ENCODE results near the gene TRPV6. TPM values are rescaled to one million over a fixed set of nuclear protein-coding genes. Genes with fewer than 3 reads are reported as not detected.

Gene TRPV6
- total RNA-seq, 2 donors from 2014 or later: not detected

GRCh38 chr7:142872106-142872675 is 13.4 kb downstream of the TRPV6 start:
- DNase-seq (ENCODE audit: low spot score): no peak
- intact Hi-C loops (cut with DNase I): no loop called here

GRCh38 chr7:142871260-142872105 is 14.1 kb downstream of the TRPV6 start:
- intact Hi-C loops (cut with DNase I): no loop called here
- DNase-seq (ENCODE audit: low spot score): no peak

DNA sequence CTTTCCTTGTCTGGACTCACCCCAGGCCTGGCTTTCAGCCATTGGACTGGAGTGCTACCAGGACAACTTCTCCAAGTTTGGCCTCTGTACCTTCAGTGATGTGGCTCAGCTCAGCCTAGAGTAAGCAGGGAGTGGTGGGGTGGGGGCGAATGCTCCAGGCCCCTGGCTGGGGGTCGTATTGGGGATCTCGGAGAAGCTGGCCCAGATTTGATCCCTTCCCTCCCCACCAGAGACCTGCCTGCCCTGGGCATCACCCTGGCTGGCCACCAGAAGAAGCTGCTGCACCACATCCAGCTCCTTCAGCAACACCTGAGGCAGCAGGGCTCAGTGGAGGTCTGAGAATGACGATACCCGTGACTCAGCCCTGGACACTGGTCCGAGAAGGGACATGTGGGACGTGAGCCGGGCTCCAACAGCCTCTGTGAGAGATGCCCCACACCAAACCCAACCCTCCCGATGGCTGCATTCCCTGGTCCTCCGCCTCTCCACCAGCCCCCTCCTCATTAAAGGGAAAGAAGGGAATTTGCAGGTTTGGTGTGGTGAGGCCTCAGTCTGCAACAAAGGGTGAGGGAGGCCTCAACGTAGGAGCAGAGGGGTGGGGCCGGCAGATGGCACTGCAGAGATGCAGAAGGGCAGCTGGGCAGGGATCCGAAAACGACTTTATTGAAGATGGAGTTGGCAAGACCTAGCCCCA is 14.8 kb downstream of the TRPV6 start:
- intact Hi-C loops (cut with DNase I): no loop called here
- peak; percentile 48 for DNase-seq (ENCODE audit: low spot score)

- intact Hi-C loops (cut with DNase I): no loop called here
- no peak for DNase-seq (ENCODE audit: low spot score)
Observed at GRCh38 chr7:142870147-142870559, 15.4 kb downstream of the TRPV6 start.

DNA sequence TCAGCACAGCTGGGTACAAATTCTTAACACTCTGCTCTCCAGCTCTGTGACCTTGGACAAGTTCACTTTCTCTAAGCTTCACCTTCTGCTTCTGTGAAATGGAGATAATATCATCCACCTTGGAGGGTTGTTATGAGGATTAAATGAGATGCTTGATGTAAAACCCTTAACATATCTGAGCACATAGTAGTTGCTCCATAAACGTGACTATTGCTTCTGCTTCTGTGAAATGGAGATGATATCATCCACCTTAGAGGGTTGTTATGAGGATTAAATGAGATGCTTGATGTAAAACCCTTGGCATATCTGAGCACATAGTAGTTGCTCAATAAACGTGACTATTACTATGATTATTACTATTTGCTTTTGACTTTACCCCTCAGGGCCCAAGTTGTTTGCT is 16.1 kb downstream of the TRPV6 start:
- no peak for DNase-seq (ENCODE audit: low spot score)
- intact Hi-C loops (cut with DNase I): loop anchor here in 1 of 2 donors (5.0 to 10.0 kb wide), 2 partner anchors 125 to 987 kb away; no protein-coding TSS in a partner anchor

DNA sequence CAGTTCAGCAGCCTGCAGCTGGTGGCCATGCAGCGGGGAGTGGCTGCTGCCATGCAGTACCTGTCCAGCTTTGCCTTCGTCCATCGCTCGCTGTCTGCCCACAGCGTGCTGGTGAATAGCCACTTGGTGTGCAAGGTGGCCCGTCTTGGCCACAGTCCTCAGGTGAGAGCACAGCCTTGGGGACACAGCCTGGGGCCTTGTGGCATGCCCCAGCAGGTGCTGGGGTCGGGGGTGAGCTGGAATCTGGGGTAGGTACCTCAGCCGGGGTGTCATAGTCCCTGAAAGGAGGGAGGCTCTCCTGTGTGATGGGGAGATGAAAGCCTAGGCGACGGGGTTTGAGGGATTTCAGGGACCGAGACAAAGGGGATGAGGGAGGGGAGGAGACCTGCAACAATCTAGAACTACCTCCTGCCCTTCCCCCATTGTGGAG is 16.5 kb downstream of the TRPV6 start:
- no peak for DNase-seq (ENCODE audit: low spot score)
- intact Hi-C loops (cut with DNase I): loop anchor here in 1 of 2 donors (5.0 to 10.0 kb wide), 2 partner anchors 126 to 987 kb away; no protein-coding TSS in a partner anchor

- DNase-seq (ENCODE audit: low spot score): no peak
- intact Hi-C loops (cut with DNase I): loop anchor here in 1 of 2 donors (5.0 to 10.0 kb wide), 2 partner anchors 126 to 986 kb away; no protein-coding TSS in a partner anchor
Observed at GRCh38 chr7:142868188-142868985, 17.2 kb downstream of the TRPV6 start.

- no peak for DNase-seq (ENCODE audit: low spot score)
- intact Hi-C loops (cut with DNase I): loop anchor here in 1 of 2 donors (5.0 to 10.0 kb wide), 2 partner anchors 127 to 985 kb away; no protein-coding TSS in a partner anchor
Observed at GRCh38 chr7:142867398-142868187, 18.0 kb downstream of the TRPV6 start.

DNA sequence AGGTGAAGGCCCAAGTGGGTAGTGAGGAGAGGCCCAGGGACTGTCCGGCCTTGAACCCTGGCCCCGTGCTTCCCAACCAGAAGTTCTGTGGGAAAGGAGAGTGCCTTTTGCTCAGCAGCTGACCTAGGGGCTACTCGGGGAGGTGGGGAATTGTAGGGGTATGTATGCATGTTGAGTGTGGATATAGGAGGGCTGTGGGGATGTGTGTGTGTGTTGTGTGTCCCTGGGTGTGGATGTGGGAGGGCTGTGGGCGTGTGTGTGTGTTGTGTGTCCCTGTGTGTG is 18.5 kb downstream of the TRPV6 start:
- intact Hi-C loops (cut with DNase I): loop anchor here in 1 of 2 donors (5.0 to 10.0 kb wide), 2 partner anchors 128 to 985 kb away; no protein-coding TSS in a partner anchor
- no peak for DNase-seq (ENCODE audit: low spot score)

DNA sequence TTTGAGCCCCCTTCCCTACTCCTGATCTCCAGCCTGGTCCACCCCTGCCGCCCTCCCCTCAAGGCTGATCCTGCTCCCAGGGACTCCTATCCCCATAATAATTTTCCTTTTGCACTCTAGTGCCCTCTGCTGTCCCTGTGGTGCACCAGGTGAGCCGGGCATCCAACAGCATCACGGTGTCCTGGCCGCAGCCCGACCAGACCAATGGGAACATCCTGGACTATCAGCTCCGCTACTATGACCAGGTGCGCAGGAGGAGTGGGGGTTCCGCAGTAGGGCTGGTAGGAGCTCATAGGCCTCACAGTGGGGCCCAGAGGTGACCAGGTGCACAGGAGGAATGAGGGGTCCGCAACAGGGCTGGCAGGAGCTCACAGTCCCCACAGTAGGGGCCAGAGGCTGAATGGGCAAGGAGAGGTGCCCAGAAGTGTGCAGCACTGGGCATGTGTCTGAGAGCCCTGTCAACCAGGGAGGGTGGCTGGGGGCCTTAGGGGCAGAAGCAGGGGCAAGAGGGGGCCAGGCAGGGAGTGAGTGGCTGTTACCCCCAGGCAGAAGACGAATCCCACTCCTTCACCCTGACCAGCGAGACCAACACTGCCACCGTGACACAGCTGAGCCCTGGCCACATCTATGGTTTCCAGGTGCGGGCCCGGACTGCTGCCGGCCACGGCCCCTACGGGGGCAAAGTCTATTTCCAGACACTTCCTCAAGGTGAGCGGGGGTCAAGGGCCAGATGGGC is 19.0 kb downstream of the TRPV6 start:
- no peak for DNase-seq (ENCODE audit: low spot score)
- intact Hi-C loops (cut with DNase I): loop anchor here in 1 of 2 donors (5.0 to 10.0 kb wide), 2 partner anchors 128 to 984 kb away; no protein-coding TSS in a partner anchor

DNA sequence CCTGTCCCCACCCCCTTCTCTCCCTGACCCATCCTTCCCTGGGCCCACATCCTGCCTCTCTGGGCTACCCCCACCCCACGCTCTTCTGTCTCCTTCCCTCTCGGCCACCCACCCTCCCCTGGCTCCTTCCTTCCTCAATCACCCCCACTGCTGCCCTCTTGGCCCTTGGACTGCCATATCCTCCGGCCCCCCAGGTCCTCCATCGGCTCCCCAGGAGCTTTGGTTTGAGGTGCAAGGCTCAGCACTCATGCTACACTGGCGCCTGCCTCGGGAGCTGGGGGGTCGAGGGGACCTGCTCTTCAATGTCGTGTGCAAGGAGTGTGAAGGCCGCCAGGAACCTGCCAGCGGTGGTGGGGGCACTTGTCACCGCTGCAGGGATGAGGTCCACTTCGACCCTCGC is 19.8 kb downstream of the TRPV6 start:
- intact Hi-C loops (cut with DNase I): loop anchor here in 1 of 2 donors (5.0 to 10.0 kb wide), 2 partner anchors 129 to 983 kb away; no protein-coding TSS in a partner anchor
- DNase-seq (ENCODE audit: low spot score): no peak

DNA sequence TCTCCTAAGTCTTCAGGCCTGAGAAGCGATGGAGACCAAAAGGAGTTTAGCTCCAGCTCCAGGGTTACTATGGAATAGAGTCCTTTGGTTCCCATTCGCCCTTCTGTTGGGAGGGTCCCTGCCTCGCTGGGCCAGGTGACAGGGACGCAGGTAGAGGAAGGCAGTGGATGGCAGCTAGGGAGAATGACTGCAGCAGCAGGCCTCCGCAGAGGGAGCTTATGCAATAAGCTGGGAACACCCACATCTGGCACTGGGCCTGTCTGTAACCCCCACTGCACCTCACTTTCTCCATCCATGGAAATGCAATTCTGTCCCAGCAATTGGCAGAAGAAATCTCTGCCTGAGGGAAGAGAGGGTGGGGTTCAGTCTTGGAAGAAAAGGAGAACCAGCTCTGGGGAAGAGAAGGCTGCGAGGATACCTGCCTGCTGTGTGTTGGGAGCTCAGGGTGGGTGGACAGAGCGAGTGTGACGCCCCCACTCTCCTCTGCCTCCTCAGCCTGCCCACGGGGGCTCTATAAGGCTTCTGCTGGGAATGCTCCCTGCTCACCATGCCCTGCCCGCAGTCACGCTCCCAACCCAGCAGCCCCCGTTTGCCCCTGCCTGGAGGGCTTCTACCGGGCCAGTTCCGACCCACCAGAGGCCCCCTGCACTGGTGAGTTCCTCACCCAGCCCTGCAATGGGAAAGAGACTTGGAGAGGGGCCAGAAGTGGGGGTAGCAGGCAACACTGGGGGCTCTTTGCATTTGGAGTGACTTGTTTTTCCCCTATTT is 20.4 kb downstream of the TRPV6 start:
- DNase-seq (ENCODE audit: low spot score): no peak
- intact Hi-C loops (cut with DNase I): loop anchor here in 1 of 2 donors (5.0 to 10.0 kb wide), 2 partner anchors 130 to 983 kb away; no protein-coding TSS in a partner anchor

DNA sequence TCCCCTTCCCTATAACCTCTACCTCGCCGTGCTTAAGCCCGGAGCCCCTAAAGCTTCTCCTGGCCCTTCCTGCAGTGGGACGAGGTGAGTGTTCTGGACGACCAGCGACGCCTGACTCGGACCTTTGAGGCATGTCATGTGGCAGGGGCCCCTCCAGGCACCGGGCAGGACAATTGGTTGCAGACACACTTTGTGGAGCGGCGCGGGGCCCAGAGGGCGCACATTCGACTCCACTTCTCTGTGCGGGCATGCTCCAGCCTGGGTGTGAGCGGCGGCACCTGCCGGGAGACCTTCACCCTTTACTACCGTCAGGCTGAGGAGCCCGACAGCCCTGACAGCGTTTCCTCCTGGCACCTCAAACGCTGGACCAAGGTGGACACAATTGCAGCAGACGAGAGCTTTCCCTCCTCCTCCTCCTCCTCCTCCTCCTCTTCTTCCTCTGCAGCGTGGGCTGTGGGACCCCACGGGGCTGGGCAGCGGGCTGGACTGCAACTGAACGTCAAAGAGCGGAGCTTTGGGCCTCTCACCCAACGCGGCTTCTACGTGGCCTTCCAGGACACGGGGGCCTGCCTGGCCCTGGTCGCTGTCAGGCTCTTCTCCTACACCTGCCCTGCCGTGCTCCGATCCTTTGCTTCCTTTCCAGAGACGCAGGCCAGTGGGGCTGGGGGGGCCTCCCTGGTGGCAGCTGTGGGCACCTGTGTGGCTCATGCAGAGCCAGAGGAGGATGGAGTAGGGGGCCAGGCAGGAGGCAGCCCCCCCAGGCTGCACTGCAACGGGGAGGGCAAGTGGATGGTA is 21.5 kb downstream of the TRPV6 start:
- intact Hi-C loops (cut with DNase I): loop anchor here in 1 of 2 donors (10.0 kb wide), 1 partner anchor 131 kb away; no protein-coding TSS in a partner anchor
- DNase-seq (ENCODE audit: low spot score): no peak

GRCh38 chr7:142862786-142863400 is 22.7 kb downstream of the TRPV6 start:
- no peak for DNase-seq (ENCODE audit: low spot score)
- intact Hi-C loops (cut with DNase I): loop anchor here in 1 of 2 donors (10.0 kb wide), 1 partner anchor 132 kb away; no protein-coding TSS in a partner anchor

DNA sequence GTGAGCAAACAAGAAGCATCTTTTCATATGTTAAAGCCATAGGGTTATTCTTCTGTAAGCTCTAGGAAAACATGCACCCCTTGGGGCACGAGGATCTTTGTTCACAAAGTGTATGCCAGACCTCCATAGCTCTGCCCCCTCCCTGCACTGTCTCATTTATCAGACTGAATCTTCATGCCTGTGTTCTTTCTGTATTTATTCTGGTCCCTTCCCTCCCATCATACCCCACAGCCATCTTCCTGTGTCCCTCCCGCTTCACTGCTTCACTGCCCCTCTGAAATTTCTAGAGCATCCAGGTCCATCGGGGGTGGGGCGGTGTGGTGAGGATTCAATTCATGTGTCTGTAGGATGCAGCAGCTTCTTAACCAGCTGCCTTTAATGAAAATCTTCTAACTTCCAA is 23.2 kb downstream of the TRPV6 start:
- intact Hi-C loops (cut with DNase I): loop anchor here in 1 of 2 donors (10.0 kb wide), 1 partner anchor 132 kb away; no protein-coding TSS in a partner anchor
- no peak for DNase-seq (ENCODE audit: low spot score)
